GM23248 (cell line): ENCODE measurements around the gene RAB6B.

Source experiments
- EZH2 ChIP-seq: fragments of 200-600 bp; sonication (generic); IDR thresholded peaks from 2 replicates; pipeline ENCODE4 v1.6.1; 2018; ENCODE audit warnings: antibody characterized with exemption, mild to moderate bottlenecking; ENCODE audit not compliant: insufficient read depth, poor library complexity, severe bottlenecking
- EZH2phosphoT487 ChIP-seq: fragments of 200-600 bp; sonication (generic); IDR thresholded peaks from 2 replicates; pipeline ENCODE4 v1.6.1; 2018; ENCODE audit warnings: antibody characterized with exemption, moderate library complexity, mild to moderate bottlenecking, low read depth; ENCODE audit not compliant: insufficient read depth

DNA sequence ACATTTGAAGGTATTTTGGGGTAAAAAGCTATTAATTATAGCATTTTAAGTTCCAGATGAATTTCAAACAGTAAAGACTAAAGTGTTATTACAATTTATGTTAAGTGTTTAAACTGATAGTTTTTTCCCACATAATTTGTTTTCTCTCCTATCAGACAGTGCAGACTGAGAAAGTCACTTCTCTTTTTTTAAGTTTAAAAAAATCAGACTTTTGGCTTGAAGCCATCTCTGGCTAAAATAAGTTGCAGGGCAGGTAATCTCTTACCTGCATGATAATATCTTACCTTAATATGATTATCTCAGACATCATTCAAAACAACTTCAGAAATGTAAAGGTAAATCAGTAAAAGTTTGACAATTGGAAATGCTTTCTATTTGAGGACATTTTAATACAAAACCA, 21.5 kb upstream of the RAB6B start:
- no peak for TF ChIP-seq EZH2
- no peak for TF ChIP-seq EZH2phosphoT487
